ENCODE measurements around the gene PLPPR2. TPM values are rescaled to one million over a fixed set of nuclear protein-coding genes. Genes with fewer than 3 reads are reported as not detected.
"Not testable (repeated sequence)": the region's sequence is repeated elsewhere in the genome, so short reads cannot be mapped to it uniquely, and the experiment has no call there.

PLPPR2 gene
- total RNA-seq, 4 donors from 2014 or later, result 6.0 to 18.4 (median 8.9) TPM

- Histone ChIP-seq H3K27ac (no peak overlapping the region), H3K27me3 (no peaks in the 10 kb centered on the region), H3K4me3 (replicated peaks in 1 of 3) (no peak overlapping the region), H3K36me3 (peaks cover 20 to 49% of the 10 kb centered on the region in 2 donors), H3K9me3 (no peaks in the 10 kb centered on the region), H3K4me1 (peaks cover 0 to under 1% of the 10 kb centered on the region in 2 donors)
- intact Hi-C loops (cut with DNase I), result no loop called here
- WGBS, 2 donors, result 81 to 93% methylated on average over 4 of the region's 4 CpGs
- TF ChIP-seq, protein P1, sequence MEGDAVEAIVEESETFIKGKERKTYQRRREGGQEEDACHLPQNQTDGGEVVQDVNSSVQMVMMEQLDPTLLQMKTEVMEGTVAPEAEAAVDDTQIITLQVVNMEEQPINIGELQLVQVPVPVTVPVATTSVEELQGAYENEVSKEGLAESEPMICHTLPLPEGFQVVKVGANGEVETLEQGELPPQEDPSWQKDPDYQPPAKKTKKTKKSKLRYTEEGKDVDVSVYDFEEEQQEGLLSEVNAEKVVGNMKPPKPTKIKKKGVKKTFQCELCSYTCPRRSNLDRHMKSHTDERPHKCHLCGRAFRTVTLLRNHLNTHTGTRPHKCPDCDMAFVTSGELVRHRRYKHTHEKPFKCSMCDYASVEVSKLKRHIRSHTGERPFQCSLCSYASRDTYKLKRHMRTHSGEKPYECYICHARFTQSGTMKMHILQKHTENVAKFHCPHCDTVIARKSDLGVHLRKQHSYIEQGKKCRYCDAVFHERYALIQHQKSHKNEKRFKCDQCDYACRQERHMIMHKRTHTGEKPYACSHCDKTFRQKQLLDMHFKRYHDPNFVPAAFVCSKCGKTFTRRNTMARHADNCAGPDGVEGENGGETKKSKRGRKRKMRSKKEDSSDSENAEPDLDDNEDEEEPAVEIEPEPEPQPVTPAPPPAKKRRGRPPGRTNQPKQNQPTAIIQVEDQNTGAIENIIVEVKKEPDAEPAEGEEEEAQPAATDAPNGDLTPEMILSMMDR (IDR thresholded peaks at IDR 0.05), result no peak
- no peak for TF ChIP-seq POLR2A (IDR thresholded peaks at IDR 0.05)
- no peak for DNase-seq
These were observed 25.1 kb upstream of the PLPPR2 start for GRCh38 chr19:11330127-11330526.

DNA sequence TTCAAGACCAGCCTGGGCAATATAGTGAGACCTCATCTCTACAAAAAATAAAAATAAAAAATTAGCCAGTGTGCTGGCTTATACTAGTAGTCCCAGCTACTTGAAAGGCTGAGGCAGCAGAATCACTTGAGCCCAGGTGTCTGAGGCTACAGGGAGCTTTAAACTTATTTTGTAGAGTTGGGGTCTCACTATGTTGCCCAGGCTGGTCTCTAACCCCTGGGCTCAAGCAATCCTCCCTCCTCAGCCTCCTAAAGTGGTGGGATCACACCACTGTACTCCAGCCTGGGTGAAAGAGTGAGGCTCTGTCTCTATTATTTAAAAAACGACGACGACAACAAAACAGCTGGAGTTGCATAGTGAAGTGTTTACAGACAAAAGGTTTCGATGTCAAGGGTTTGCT is 23.7 kb upstream of the PLPPR2 start:
- 85 to 88% methylated on average over 4 of the region's 4 CpGs for WGBS, 2 donors
- H3K4me1 ChIP-seq, result no peaks in the 10 kb centered on the region
- H3K27me3 ChIP-seq, result no peaks in the 10 kb centered on the region
- intact Hi-C loops (cut with DNase I), result no loop called here
- H3K27ac ChIP-seq, result no peak overlapping the region
- peaks cover 27 to 62% of the 10 kb centered on the region in 2 donors for H3K36me3 ChIP-seq
- TF ChIP-seq, protein P1 (IDR thresholded peaks at IDR 0.05), result no peak
- no peak for TF ChIP-seq POLR2A (IDR thresholded peaks at IDR 0.05)
- DNase-seq, result no peak
- no peak overlapping the region for H3K4me3 ChIP-seq (replicated peaks in 1 of 3)
- H3K9me3 ChIP-seq, result no peaks in the 10 kb centered on the region

DNA sequence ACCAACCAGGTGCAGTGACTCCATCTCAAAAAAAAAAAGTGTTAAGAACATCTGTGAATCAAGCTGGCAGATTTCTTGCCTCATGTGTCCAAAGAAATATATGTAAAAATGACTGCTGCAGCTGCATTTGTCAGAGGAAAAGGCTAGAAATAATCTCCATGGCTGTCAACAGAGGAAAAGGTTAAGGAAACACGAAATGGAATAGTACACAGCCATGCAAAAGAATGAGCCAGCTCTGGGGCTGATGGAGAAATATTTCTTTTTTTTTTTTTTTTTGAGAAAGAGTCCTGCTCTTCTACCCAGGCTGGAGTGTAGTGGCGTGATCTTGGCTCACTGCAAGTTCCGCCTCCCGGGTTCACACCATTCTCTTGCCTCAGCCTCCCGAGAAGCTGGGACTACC is 22.4 kb upstream of the PLPPR2 start:
- intact Hi-C loops (cut with DNase I), result no loop called here
- H3K9me3 ChIP-seq, result no peaks in the 10 kb centered on the region
- H3K27ac ChIP-seq, result no peak overlapping the region
- 95 to 98% methylated on average over 5 of the region's 5 CpGs for WGBS, 2 donors
- no peaks in the 10 kb centered on the region for H3K4me1 ChIP-seq
- no peak overlapping the region for H3K4me3 ChIP-seq (replicated peaks in 1 of 3)
- TF ChIP-seq POLR2A (IDR thresholded peaks at IDR 0.05), result no peak
- TF ChIP-seq, protein P1 (IDR thresholded peaks at IDR 0.05), result no peak
- no peak for DNase-seq
- H3K36me3 ChIP-seq, result peaks cover 27 to 55% of the 10 kb centered on the region in 2 donors
- H3K27me3 ChIP-seq, result no peaks in the 10 kb centered on the region

DNA sequence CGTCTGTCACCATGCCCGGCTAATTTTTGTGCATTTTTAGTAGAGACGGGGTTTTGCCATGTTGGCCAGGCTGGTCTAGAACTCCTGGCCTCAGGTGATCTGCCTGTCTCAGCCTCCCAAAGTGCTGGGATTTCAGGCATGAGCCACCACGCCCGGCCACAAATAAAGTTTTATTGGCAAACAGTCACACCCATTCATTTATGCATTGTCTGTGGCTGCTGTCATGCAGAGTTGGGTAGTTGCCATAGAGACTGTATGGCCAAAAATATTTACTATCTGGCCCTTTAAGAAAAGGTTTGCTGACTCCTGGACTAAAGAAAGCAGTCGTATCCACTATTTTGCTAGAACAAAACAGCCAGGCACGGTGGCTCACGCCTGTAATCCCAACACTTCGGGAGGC is 21.4 kb upstream of the PLPPR2 start:
- H3K4me3 ChIP-seq (replicated peaks in 1 of 3); H3K27ac ChIP-seq; DNase-seq; H3K9me3 ChIP-seq; intact Hi-C loops (cut with DNase I); H3K4me1 ChIP-seq; H3K27me3 ChIP-seq: not testable (repeated sequence)
- H3K36me3 ChIP-seq, result peaks cover 27 to 52% of the 10 kb centered on the region in 2 donors
- WGBS, 2 donors, result 85 to 90% methylated on average over 8 to 9 of the region's 9 CpGs

- intact Hi-C loops (cut with DNase I), result no loop called here
- no peaks in the 10 kb centered on the region for H3K27me3 ChIP-seq
- no peaks in the 10 kb centered on the region for H3K9me3 ChIP-seq
- 96% methylated on average over 12 to 13 of the region's 17 CpGs for WGBS, 2 donors
- H3K4me3 ChIP-seq (replicated peaks in 1 of 3), result no peak overlapping the region
- peaks cover 14% of the 10 kb centered on the region in 2 donors for H3K4me1 ChIP-seq
- TF ChIP-seq, protein P1 (IDR thresholded peaks at IDR 0.05), result no peak
- no peak for TF ChIP-seq POLR2A (IDR thresholded peaks at IDR 0.05)
- DNase-seq, result no peak
- H3K36me3 ChIP-seq, result peaks cover 27 to 41% of the 10 kb centered on the region in 2 donors
- H3K27ac ChIP-seq, result no peak overlapping the region
These were observed 19.6 kb upstream of the PLPPR2 start for GRCh38 chr19:11335449-11336146.
